Endometrial microvascular endothelial cells (primary cell): ENCODE data around the gene DISC1. TPM values are rescaled to one million over a fixed set of nuclear protein-coding genes. Genes with fewer than 3 reads are reported as not detected.
"Not testable (repeated sequence)": the region's sequence is repeated elsewhere in the genome, so short reads cannot be mapped to it uniquely, and the experiment has no call there.

Experiments
- in situ Hi-C: cut with HindIII; loops from 2 replicates; pipeline ENCODE4 v1.10.0; 2017; ENCODE audit warnings: low sequenced_read_pairs, low pct_unique_long_range_greater_than_20kb; ENCODE audit errors: inconsistent ontology term
- total RNA-seq: library from RNA; depleted of rRNA; stranded (reverse); fragments of >200 nt; gene quantifications from one replicate; pipeline ENCODE4 v1.2.3, GENCODE V29; 2015; ENCODE audit errors: inconsistent ontology term

Gene DISC1
- total RNA-seq, 1 donor from 2014 or later, result 6.4 TPM

GRCh38 chr1:231631717-231632116 lies 5.1 kb downstream of the DISC1 start:
- in situ Hi-C loops, result no loop called here

- in situ Hi-C loops, result no loop called here
These were observed 5.5 kb downstream of the DISC1 start for GRCh38 chr1:231632119-231632518.

- in situ Hi-C loops, result no loop called here
These were observed 7.9 kb downstream of the DISC1 start for GRCh38 chr1:231634323-231635013.

GRCh38 chr1:231636157-231636556 lies 9.6 kb downstream of the DISC1 start:
- in situ Hi-C loops, result no loop called here

- in situ Hi-C loops, result not testable (repeated sequence)
These were observed 10.3 kb downstream of the DISC1 start for GRCh38 chr1:231636922-231637321.

GRCh38 chr1:231638647-231639046 lies 12.1 kb downstream of the DISC1 start:
- in situ Hi-C loops, result no loop called here

GRCh38 chr1:231639819-231640218 lies 13.2 kb downstream of the DISC1 start:
- in situ Hi-C loops, result no loop called here

GRCh38 chr1:231641444-231641843 lies 14.9 kb downstream of the DISC1 start:
- in situ Hi-C loops, result not testable (repeated sequence)

GRCh38 chr1:231642061-231642460 lies 15.5 kb downstream of the DISC1 start:
- in situ Hi-C loops, result not testable (repeated sequence)

- in situ Hi-C loops, result no loop called here
These were observed 16.0 kb downstream of the DISC1 start for GRCh38 chr1:231642618-231643017.

GRCh38 chr1:231643071-231643934 lies 16.7 kb downstream of the DISC1 start:
- in situ Hi-C loops, result no loop called here

- in situ Hi-C loops, result no loop called here
These were observed 17.3 kb downstream of the DISC1 start for GRCh38 chr1:231643935-231644237.

GRCh38 chr1:231645634-231646033 lies 19.0 kb downstream of the DISC1 start:
- in situ Hi-C loops, result not testable (repeated sequence)

- in situ Hi-C loops, result not testable (repeated sequence)
These were observed 19.6 kb downstream of the DISC1 start for GRCh38 chr1:231646165-231646564.

- in situ Hi-C loops, result not testable (repeated sequence)
These were observed 25.2 kb downstream of the DISC1 start for GRCh38 chr1:231651621-231652260.

- in situ Hi-C loops, result no loop called here
These were observed 27.0 kb downstream of the DISC1 start for GRCh38 chr1:231653632-231654031.

GRCh38 chr1:231656741-231657140 lies 30.2 kb downstream of the DISC1 start:
- in situ Hi-C loops, result no loop called here

GRCh38 chr1:231658223-231658622 lies 31.6 kb downstream of the DISC1 start:
- in situ Hi-C loops, result not testable (repeated sequence)

GRCh38 chr1:231660198-231660597 lies 33.6 kb downstream of the DISC1 start:
- in situ Hi-C loops, result no loop called here
